ENCODE data around the gene MTMR3.

- TF ChIP-seq FOXM1 (IDR thresholded peaks at IDR 0.05; ENCODE audit: low read depth) (no peak), MAX (IDR thresholded peaks at IDR 0.05; ENCODE audit: low read depth) (no peak), PBX3 (IDR thresholded peaks at IDR 0.05) (peak; percentile 6; the same call in 1 of the 2 replicates)
These were observed 132.3 kb downstream of the MTMR3 start for GRCh38 chr22:30015229-30015797.
